Neural cell (in vitro differentiated cells): ENCODE data around the gene SETMAR.

ENCODE experiments used
- CTCF ChIP-seq: fragments of 450-650 bp; IDR thresholded peaks from 2 replicates; pipeline ENCODE4 v1.5.1; 2014; ENCODE audit warnings: antibody characterized with exemption, mild to moderate bottlenecking, moderate library complexity; ENCODE audit not compliant: poor library complexity, severe bottlenecking
- TAF1 ChIP-seq: IDR thresholded peaks from 2 replicates; pipeline ENCODE4 v1.6.1; 2012; ENCODE audit warnings: low read depth

DNA sequence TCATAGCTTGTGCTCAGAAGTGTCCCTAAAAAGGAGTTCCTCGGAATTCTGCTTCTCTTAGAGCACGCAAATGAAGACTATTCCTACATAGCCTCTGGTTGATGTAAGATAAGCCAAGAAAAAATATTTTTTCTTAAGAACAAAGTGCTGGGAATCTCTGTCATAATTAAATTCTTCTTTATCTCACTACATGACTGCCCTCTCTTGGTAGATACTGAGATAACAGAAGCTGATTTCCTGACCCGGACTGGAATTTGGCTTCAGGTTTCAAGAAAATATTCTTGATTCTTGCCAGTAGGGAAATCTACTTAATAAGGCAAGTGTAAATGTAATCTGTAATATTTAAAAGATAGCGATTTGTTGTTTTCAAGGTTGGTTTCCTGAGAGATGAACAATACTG lies 31.3 kb upstream of the SETMAR start:
- peak; percentile 84 for TF ChIP-seq CTCF
- no peak for TF ChIP-seq TAF1
